ENCODE results near the gene CDK10. TPM values are rescaled to one million over a fixed set of nuclear protein-coding genes. Genes with fewer than 3 reads are reported as not detected.
"Not testable (repeated sequence)": the region's sequence is repeated elsewhere in the genome, so short reads cannot be mapped to it uniquely, and the experiment has no call there.

CDK10 gene
- total RNA-seq, 1 donor from 2014 or later = 79.6 TPM

DNA sequence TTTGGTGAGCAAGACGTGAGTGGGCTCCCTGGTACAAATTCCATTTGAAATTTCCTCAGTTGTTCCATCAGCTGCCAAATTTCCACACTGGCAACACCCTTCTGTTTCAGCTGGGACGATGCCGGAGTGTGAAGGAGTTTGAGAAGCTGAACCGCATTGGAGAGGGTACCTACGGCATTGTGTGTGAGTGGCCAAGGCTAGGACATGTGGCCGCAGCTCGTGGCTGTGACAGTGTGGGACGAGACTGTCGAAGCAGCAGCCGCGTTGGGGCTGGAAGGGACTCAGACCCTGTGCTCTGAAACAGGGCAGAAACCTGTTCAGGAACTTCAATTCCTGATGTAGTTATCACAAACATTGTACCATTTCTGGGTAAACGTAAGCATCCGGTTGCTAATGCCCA, 2.7 kb downstream of the CDK10 start:
- Histone ChIP-seq H3K27ac (no peak overlapping the region), H3K27me3 (ENCODE audit: low read depth) (no peaks in the 10 kb centered on the region), H3K36me3 (peaks cover 39% of the 10 kb centered on the region), H3K9me3 (no peaks in the 10 kb centered on the region), H3K4me3 (no peak overlapping the region), H3K4me1 (peaks cover 11% of the 10 kb centered on the region)
- DNase-seq (peak; percentile 28), ATAC-seq (no peak)
- TF ChIP-seq, protein P1, sequence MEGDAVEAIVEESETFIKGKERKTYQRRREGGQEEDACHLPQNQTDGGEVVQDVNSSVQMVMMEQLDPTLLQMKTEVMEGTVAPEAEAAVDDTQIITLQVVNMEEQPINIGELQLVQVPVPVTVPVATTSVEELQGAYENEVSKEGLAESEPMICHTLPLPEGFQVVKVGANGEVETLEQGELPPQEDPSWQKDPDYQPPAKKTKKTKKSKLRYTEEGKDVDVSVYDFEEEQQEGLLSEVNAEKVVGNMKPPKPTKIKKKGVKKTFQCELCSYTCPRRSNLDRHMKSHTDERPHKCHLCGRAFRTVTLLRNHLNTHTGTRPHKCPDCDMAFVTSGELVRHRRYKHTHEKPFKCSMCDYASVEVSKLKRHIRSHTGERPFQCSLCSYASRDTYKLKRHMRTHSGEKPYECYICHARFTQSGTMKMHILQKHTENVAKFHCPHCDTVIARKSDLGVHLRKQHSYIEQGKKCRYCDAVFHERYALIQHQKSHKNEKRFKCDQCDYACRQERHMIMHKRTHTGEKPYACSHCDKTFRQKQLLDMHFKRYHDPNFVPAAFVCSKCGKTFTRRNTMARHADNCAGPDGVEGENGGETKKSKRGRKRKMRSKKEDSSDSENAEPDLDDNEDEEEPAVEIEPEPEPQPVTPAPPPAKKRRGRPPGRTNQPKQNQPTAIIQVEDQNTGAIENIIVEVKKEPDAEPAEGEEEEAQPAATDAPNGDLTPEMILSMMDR (IDR thresholded peaks at IDR 0.05) = no peak
- intact Hi-C loops (cut with DNase I) = no loop called here

- ATAC-seq; H3K9me3 ChIP-seq; H3K27me3 ChIP-seq (ENCODE audit: low read depth); intact Hi-C loops (cut with DNase I); H3K27ac ChIP-seq; DNase-seq; H3K4me3 ChIP-seq: not testable (repeated sequence)
- Histone ChIP-seq H3K4me1 (peaks cover 11% of the 10 kb centered on the region), H3K36me3 (peaks cover 44% of the 10 kb centered on the region)
Observed at GRCh38 chr16:89689621-89690020, 3.1 kb downstream of the CDK10 start.

DNA sequence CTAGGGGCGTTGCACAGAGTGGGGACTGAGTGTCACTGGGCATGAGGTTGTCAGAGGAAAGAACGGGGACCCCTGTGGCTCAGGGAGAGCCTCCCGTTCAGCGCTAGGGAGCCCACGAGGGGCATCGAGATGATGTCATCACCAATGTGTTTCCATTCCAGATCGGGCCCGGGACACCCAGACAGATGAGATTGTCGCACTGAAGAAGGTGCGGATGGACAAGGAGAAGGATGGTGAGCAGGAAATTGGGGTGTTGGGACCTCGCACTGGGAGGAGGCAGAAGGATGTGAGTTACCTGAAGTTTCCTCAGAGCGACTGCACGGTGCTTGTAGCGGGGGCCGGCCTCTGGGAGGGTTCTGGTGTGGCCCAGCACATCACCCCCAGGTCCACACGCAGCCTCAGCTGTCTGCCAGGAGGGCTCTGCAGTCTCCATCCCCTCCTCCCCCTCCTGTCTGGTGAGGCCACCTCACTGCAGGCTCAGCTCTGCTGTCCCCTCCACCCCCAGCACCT, 4.0 kb downstream of the CDK10 start:
- intact Hi-C loops (cut with DNase I) = no loop called here

DNA sequence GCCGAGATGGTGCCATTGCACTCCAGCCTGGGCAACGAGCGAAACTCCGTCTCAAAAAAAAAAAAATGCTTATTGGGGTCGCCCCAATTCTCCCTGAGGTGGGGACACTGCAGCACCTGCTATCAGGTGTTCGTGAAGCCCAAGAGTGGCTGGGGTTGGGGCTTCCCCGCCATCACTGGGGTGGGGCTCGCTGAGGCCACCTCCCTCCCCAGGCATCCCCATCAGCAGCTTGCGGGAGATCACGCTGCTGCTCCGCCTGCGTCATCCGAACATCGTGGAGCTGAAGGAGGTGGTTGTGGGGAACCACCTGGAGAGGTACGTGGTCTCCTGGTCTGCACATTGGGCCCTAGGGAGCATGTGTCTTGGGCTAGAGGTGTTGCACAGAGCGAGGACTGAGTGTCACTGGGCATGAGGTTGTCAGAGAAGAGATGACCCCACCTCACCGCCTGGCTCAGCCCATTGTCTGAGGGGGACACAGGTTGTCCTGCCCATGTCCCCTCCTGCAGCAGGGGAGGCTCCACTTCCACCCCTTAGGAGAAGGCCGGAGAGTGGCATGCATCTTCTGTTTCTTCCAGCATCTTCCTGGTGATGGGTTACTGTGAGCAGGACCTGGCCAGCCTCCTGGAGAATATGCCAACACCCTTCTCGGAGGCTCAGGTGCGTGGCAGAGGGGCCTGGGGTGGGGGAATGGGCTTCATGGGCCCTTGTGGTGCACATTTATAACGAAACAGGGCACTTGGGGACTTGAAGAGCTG, 4.9 kb downstream of the CDK10 start:
- Histone ChIP-seq H3K36me3 (peaks cover 56% of the 10 kb centered on the region), H3K27me3 (ENCODE audit: low read depth) (no peaks in the 10 kb centered on the region)

More for the DNA sequence above, 4.0 kb downstream of the CDK10 start:
- DNase-seq (peak; percentile 28), ATAC-seq (no peak)
- peaks cover 49% of the 10 kb centered on the region for H3K36me3 ChIP-seq
- no peaks in the 10 kb centered on the region for H3K9me3 ChIP-seq
- H3K27ac ChIP-seq = no peak overlapping the region
- H3K4me1 ChIP-seq = peaks cover 11% of the 10 kb centered on the region
- TF ChIP-seq, protein P1 (IDR thresholded peaks at IDR 0.05) = no peak
- H3K4me3 ChIP-seq = no peak overlapping the region
- no peaks in the 10 kb centered on the region for H3K27me3 ChIP-seq (ENCODE audit: low read depth)

GRCh38 chr16:89691986-89692569, 5.6 kb downstream of the CDK10 start:
- no peaks in the 10 kb centered on the region for H3K9me3 ChIP-seq
- peaks cover 63% of the 10 kb centered on the region for H3K36me3 ChIP-seq
- H3K27me3 ChIP-seq (ENCODE audit: low read depth) = no peaks in the 10 kb centered on the region
- intact Hi-C loops (cut with DNase I) = no loop called here
- no peak for DNase-seq
- TF ChIP-seq, protein P1 (IDR thresholded peaks at IDR 0.05) = no peak
- no peak for ATAC-seq
- H3K4me3 ChIP-seq = no peak overlapping the region
- H3K27ac ChIP-seq = no peak overlapping the region
- H3K4me1 ChIP-seq = peaks cover 11% of the 10 kb centered on the region

More for the DNA sequence above, 4.9 kb downstream of the CDK10 start:
- DNase-seq (no peak), ATAC-seq (no peak)
- no peaks in the 10 kb centered on the region for H3K9me3 ChIP-seq
- peaks cover 11% of the 10 kb centered on the region for H3K4me1 ChIP-seq
- TF ChIP-seq, protein P1 (IDR thresholded peaks at IDR 0.05) = no peak
- H3K27ac ChIP-seq = no peak overlapping the region
- H3K4me3 ChIP-seq = no peak overlapping the region
- intact Hi-C loops (cut with DNase I) = no loop called here

DNA sequence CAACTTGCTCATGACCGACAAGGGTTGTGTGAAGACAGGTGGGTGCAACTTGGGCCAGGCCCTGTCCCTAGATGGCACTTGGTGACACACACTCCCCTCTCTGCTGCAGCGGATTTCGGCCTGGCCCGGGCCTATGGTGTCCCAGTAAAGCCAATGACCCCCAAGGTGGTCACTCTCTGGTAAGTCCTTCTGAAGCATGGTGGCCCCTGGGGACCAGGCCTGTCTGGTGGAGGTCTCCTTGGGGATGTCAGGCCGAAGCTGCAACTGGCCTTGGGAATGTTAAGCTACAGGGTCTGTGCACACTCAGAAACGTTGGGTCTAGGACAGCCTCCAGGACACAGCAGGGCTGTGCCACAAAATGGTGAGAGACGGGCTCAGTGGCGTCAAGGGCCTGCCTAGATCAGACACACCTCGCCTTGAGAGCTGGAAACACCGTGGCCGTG, 6.8 kb downstream of the CDK10 start:
- Histone ChIP-seq H3K27ac (no peak overlapping the region), H3K4me3 (no peak overlapping the region), H3K9me3 (no peaks in the 10 kb centered on the region), H3K27me3 (ENCODE audit: low read depth) (no peaks in the 10 kb centered on the region), H3K36me3 (peaks cover 75% of the 10 kb centered on the region), H3K4me1 (no peaks in the 10 kb centered on the region)
- DNase-seq = no peak
- intact Hi-C loops (cut with DNase I) = no loop called here
- no peak for ATAC-seq
- TF ChIP-seq, protein P1 (IDR thresholded peaks at IDR 0.05) = no peak

All from lower lobe of right lung (tissue), 2 donors.